GM19463 (cell line): ENCODE measurements around the gene PRTFDC1.
"Not testable (repeated sequence)": the region's sequence is repeated elsewhere in the genome, so short reads cannot be mapped to it uniquely, and the experiment has no call there.

Source experiments
- ATAC-seq: cut with Tn5 transposase; IDR thresholded peaks from one replicate; pipeline ENCODE4 v1.9.1; 2021; ENCODE audit warnings: mild to moderate bottlenecking, moderate library complexity; ENCODE audit not compliant: unreplicated experiment

PRTFDC1 gene

GRCh38 chr10:24849501-24850299, 102.7 kb downstream of the PRTFDC1 start:
- no peak for ATAC-seq

GRCh38 chr10:24849051-24849450, 103.4 kb downstream of the PRTFDC1 start:
- no peak for ATAC-seq

- ATAC-seq, result no peak
Measured at GRCh38 chr10:24848195-24848594, 104.2 kb downstream of the PRTFDC1 start.

- no peak for ATAC-seq
Measured at GRCh38 chr10:24847112-24848070, 105.0 kb downstream of the PRTFDC1 start.

- ATAC-seq, result no peak
Measured at GRCh38 chr10:24844742-24845141, 107.7 kb downstream of the PRTFDC1 start.

GRCh38 chr10:24843256-24843655, 109.2 kb downstream of the PRTFDC1 start:
- no peak for ATAC-seq

- no peak for ATAC-seq
Measured at GRCh38 chr10:24842856-24843255, 109.5 kb downstream of the PRTFDC1 start.

GRCh38 chr10:24841530-24841929, 110.9 kb downstream of the PRTFDC1 start:
- no peak for ATAC-seq

- ATAC-seq, result no peak
Measured at GRCh38 chr10:24840784-24841183, 111.6 kb downstream of the PRTFDC1 start.

- ATAC-seq, result not testable (repeated sequence)
Measured at GRCh38 chr10:24837781-24838180, 114.6 kb downstream of the PRTFDC1 start.

- ATAC-seq, result no peak
Measured at GRCh38 chr10:24834869-24835268, 117.5 kb downstream of the PRTFDC1 start.

- ATAC-seq, result no peak
Measured at GRCh38 chr10:24826009-24826408, 126.4 kb downstream of the PRTFDC1 start.

- no peak for ATAC-seq
Measured at GRCh38 chr10:24825551-24825950, 126.9 kb downstream of the PRTFDC1 start.

GRCh38 chr10:24824536-24824935, 127.9 kb downstream of the PRTFDC1 start:
- ATAC-seq, result no peak

- no peak for ATAC-seq
Measured at GRCh38 chr10:24824124-24824523, 128.3 kb downstream of the PRTFDC1 start.

- ATAC-seq, result peak; percentile 87
Measured at GRCh38 chr10:24822590-24822989, 129.8 kb downstream of the PRTFDC1 start.

GRCh38 chr10:24821986-24822385, 130.4 kb downstream of the PRTFDC1 start:
- no peak for ATAC-seq

GRCh38 chr10:24816868-24817396, 135.5 kb downstream of the PRTFDC1 start:
- ATAC-seq, result no peak

- ATAC-seq, result no peak
Measured at GRCh38 chr10:24814568-24815313, 137.7 kb downstream of the PRTFDC1 start.

- no peak for ATAC-seq
Measured at GRCh38 chr10:24813856-24814255, 138.6 kb downstream of the PRTFDC1 start.

GRCh38 chr10:24806262-24806661, 146.1 kb downstream of the PRTFDC1 start:
- ATAC-seq, result no peak
